ENCODE results near the gene CTSD.

GRCh38 chr11:1758611-1759150 is 5.0 kb downstream of the CTSD start:
- TF ChIP-seq CTCF (IDR thresholded peaks at IDR 0.05) (no peak), EP300 (IDR thresholded peaks at IDR 0.05) (no peak)

Measured in tibial nerve (tissue), 4 donors.